Activated naive CD4-positive, alpha-beta T cell treated with Interleukin-2 at 50 U/mL for 16 hours (primary cell): ENCODE data around the gene MAGI1.
"Not testable (repeated sequence)": the region's sequence is repeated elsewhere in the genome, so short reads cannot be mapped to it uniquely, and the experiment has no call there.

ENCODE experiments used
- DNase-seq: peaks from one replicate; pipeline ENCODE4 v3.0.0-alpha.2; 2020

MAGI1 gene

GRCh38 chr3:66038726-66039589 lies at the start of gene MAGI1:
Gene MAGI1 (minus strand): TSS chr3:66038918. CDS start chr3:66038308, 610 bp downstream.
- no peak for DNase-seq

DNA sequence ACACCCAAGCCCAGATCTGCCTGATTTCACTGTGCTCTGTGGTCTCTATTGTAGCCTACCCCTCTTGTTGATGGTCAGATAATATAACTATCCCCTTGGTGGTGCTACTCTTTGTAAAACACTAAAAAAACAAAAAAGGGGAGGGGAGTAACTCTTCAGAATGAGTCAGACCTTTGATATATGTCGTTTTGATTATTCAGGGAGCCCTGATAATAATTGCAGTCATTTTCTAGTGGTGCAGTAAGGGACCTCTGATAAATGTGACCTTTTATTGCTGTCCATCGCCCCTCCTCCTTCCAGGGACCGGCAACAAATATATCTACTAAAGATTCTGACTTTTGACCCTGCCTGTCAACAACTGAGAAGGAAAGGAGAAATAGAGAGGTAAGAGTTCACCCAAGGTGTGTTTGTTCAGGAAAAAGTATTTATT lies 45.1 kb upstream of the MAGI1 start:
- DNase-seq: no peak

- DNase-seq: no peak
Observed at GRCh38 chr3:66083096-66083678, 44.5 kb upstream of the MAGI1 start.

- DNase-seq: no peak
Observed at GRCh38 chr3:66082679-66083078, 44.0 kb upstream of the MAGI1 start.

DNA sequence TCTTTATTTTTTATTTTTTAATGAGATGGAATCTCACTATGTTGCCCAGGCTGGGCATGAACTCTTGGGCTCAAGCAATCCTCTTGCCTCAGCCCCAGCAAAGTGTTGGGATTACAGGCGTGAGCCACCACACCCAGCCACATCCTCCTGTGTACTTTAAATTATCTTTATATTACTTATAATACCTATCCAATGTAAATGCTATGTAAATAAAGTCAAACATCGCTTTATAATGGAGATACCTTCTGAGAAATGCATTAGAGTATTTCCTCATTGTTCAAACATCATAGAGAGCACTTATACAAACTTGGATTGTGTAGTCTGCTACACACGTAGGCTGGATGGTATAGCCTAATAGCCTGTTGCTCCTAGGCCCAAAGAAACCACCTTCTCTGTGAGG lies 41.4 kb upstream of the MAGI1 start:
- no peak for DNase-seq

DNA sequence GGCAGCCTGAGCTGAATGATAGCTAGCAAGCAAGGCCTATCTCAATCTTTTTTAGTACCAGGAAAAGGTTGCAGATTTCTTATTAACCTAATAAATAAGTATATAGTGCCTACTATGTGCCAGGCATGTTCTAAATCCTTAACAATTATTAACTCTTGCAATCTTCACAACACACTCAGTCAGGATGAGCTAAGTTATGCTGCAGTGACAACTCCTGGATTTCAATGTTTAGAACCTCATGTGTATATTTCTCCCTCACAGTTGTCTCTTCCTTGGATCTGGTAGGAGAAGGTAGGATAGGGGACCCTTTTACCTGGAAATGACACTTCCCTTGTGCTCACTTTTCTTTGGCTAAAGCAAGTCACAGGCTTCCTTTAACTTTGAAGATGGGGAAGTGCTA lies 39.3 kb upstream of the MAGI1 start:
- no peak for DNase-seq

GRCh38 chr3:66076861-66077470 lies 38.2 kb upstream of the MAGI1 start:
- no peak for DNase-seq

DNA sequence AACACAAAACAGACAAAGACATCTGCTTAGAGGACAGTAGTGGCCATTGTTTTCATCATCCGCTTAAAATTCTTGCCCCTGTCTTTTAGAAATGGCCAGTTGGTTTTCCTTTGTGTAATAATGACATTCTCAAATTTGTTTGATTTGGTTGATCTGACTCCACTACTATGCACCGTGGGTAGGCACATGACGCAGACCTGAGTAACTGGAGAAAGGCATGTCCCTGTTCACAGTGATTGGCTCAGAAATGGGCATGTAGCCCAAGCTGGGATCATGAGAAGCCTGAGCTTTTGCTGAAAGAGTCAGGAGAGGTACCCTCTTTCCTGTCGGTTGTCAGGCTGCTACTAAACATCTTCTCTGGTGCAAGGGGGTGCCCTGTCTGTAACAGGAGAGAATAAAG lies 36.6 kb upstream of the MAGI1 start:
- DNase-seq: no peak

DNA sequence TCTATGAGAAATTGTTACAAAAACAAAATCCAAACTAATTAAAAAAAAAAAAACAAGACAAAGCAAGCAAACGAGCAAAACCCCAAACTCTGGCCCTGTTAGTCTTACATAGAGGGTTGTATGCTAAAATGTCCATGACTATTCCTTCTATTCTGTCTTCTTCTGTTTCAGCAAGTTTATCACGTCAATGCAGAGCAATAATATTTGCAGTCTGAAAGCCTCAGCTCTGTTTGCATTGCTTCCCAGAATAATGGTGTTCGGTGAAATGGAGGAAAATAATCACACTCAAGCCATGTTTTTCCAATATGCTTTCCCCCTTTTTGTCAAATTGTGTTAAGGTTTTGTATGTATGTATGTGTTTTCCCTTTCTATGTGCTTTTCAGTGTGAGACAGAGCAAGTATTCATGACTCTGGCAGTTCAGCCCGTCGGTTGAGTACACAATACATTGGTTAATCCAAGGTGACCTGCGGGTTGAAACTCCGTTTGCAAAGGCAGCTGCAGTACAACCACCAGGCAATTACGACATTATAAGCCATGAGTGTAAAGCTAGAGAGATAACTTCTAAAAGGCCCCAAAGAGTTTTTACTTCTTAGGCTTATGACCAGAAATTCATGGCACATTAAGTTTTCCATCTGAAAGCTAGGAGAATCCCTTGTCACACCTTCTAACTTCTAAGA lies 34.9 kb upstream of the MAGI1 start:
- DNase-seq: no peak

DNA sequence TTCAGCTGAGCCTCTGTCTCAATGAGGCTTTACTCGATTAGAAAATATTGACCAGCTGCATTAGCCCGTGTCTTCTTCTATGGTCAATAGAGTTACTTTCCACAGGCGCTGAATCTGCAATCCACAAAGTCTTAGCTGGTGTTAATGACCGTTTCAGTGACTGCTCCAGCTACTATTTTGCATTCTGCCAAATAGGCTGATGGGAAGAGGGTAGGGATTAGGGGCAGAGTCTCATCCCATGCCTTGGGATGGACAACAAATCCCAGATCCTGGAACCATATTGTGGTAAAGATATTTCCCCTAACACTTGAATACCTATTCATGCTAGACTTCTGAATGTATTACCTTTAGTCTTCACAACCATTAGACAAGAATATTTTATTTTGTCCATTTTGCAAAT lies 29.5 kb upstream of the MAGI1 start:
- no peak for DNase-seq

GRCh38 chr3:66066963-66067617 lies 28.4 kb upstream of the MAGI1 start:
- DNase-seq: no peak

GRCh38 chr3:66055289-66055688 lies 16.6 kb upstream of the MAGI1 start:
- DNase-seq: no peak

GRCh38 chr3:66053550-66054094 lies 14.9 kb upstream of the MAGI1 start:
- no peak for DNase-seq

GRCh38 chr3:66052721-66053549 lies 14.2 kb upstream of the MAGI1 start:
- no peak for DNase-seq

GRCh38 chr3:66050821-66051220 lies 12.1 kb upstream of the MAGI1 start:
- no peak for DNase-seq

GRCh38 chr3:66048051-66048395 lies 9.3 kb upstream of the MAGI1 start:
- DNase-seq: no peak

- DNase-seq: no peak
Observed at GRCh38 chr3:66047311-66048050, 8.8 kb upstream of the MAGI1 start.

DNA sequence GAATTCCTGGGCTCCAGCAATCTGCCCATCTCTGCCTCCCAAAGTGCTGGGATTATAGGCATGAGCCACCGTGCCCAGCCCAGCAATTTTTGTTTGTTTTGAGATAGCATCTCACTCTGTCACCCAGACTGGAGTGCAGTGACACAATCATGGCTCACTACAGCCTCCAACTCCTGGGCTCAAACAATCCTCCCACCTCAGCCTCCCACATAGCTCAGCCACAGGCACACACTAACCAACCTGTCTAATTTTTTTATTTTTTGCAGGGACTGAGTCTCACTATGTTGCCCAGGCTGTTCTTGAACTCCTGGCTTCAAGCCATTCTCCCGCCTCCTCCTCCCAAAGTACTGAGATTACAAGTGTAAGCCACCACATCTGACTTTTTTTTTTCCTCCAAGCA lies 7.6 kb upstream of the MAGI1 start:
- DNase-seq: not testable (repeated sequence)

DNA sequence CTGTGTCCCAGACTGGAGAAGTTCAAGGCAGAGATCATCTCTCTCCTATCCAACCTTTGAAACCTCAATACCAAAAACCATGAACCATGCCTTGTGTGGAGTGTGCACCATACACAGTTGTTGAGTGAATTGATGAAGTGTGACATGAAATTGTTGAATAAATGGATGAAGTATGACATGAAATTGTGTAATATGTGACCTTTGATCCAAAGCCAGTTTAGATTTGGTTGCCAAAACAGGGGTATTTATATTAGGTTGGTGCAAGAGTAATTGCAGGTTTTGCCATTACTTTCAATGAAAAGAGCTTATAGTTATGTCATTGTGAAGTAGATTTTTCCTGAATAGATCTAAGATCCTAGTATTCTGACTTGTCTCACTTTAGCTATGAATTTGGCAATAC lies 3.1 kb upstream of the MAGI1 start:
- DNase-seq: no peak

DNA sequence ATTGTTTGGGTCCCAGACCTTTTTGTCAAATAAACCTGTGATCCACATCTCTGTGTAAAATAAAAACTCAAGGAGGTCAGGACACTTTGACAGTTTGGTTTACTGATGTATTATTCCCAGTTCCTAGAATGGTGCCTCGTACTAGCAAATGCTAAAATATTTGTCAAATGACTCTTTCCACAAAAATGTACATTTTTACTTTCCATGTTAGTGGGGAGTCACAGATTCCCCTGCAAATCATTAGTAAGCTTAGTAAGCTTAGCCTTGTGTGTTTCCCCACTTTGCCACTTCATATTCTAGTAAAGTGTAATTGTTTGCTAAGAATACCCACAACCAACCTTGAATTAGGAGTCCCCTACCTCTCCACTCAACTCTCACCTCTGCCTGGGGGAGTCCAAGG lies 2.4 kb upstream of the MAGI1 start:
- no peak for DNase-seq

DNA sequence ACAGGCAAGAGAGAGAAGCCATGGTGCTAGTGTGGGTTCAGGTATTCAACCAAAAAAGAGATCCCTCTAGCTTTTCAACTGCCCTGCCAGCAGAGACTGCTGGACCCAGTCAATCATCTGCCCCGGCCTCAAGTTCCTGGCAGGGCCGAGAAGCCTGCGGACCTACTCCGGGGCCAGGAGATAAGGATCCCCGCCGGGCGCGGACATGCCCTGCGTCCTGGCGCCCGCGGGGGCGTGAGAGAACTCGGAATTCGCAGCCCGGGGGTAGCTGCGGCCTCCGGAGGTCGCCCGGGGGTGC lies 821 bp upstream of the MAGI1 start:
- DNase-seq: no peak

DNA sequence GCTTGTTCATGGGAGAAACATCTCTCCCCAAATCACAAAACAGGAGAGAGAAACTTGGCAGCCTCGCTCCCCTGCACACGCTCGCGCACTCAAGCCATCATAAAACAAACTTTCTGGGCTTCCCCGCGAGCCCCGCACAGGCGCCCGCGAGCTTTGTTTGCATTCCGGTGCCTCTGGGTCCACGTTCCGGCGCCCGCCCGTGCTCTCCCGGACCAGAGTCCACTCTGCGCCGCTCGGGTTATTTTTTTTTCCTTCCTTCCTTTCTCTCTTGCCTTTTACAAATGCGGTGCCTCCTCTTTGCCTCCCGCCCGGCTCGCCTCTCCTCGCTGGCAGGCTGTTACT lies 363 bp downstream of the MAGI1 start:
- no peak for DNase-seq
